IMR-90 (cell line): ENCODE results near the gene CYP19A1. TPM values are rescaled to one million over a fixed set of nuclear protein-coding genes. Genes with fewer than 3 reads are reported as not detected.
A peak's percentile ranks its signal among the peaks of the same experiment; 100 is the strongest.

Experiments
- ATAC-seq: fragments of 200-7000 bp; cut with Tn5 transposase; 2 replicates; pipeline ENCODE4 v1.9.1; 2020; ENCODE audit warnings: low read depth, mild to moderate bottlenecking, moderate library complexity
- BruUV-seq: library from RNA; stranded (reverse); fragments of 400-500 nt; replicated peaks from 2 replicates; lab custom pipeline; 2021; lab: Mats Ljungman, UMichigan
- CTCF ChIA-PET: fragments of 300-600 bp; formaldehyde crosslinking; extraction: SDS; loops from one replicate; lab custom pipeline; 2021; ENCODE audit warnings: antibody characterized with exemption; lab: Yijun Ruan, JAX
- POLR2A ChIA-PET: fragments of 300-600 bp; sonication (Branson Sonifier 250); formaldehyde crosslinking; loops from one replicate; lab custom pipeline; 2022; ENCODE audit warnings: antibody characterized with exemption; ENCODE audit not compliant: unreplicated experiment; lab: Charles Lee
- DNase-seq: peaks from one replicate; pipeline ENCODE4 v3.0.0; 2013
- H2AFZ ChIP-seq: replicated peaks from 2 replicates; pipeline ENCODE3; 2013; ENCODE audit warnings: low read length, mild to moderate bottlenecking; ENCODE audit not compliant: poor library complexity
- H2AK5ac ChIP-seq: 2 replicates; pipeline ENCODE4 v1.6.1; 2013; ENCODE audit warnings: low read depth, low read length, inconsistent platforms
- H2AK9ac ChIP-seq: replicated peaks from 2 replicates; pipeline ENCODE3; 2013; ENCODE audit warnings: mild to moderate bottlenecking, low read depth, low read length, moderate library complexity; ENCODE audit not compliant: poor library complexity
- H2BK120ac ChIP-seq: 2 replicates; pipeline ENCODE4 v1.6.1; 2013; ENCODE audit warnings: low read depth, low read length, inconsistent platforms
- H2BK15ac ChIP-seq: 3 replicates; pipeline ENCODE4 v1.6.1; 2013; ENCODE audit warnings: low read depth, low read length, inconsistent platforms
- H2BK20ac ChIP-seq: 2 replicates; pipeline ENCODE4 v1.6.1; 2013; ENCODE audit warnings: low read depth, mild to moderate bottlenecking, inconsistent platforms, low read length, moderate library complexity
- H2BK5ac ChIP-seq: 2 replicates; pipeline ENCODE4 v1.6.1; 2013; ENCODE audit warnings: mild to moderate bottlenecking, low read depth, low read length, inconsistent platforms; ENCODE audit not compliant: poor library complexity, severe bottlenecking
- H3K14ac ChIP-seq: replicated peaks from 2 replicates; pipeline ENCODE4 v1.6.1; 2013; ENCODE audit warnings: low read depth, low read length, inconsistent platforms
- H3K18ac ChIP-seq: 2 replicates; pipeline ENCODE4 v1.6.1; 2013; ENCODE audit warnings: low read depth, low read length, control low read depth
- H3K23ac ChIP-seq: 2 replicates; pipeline ENCODE4 v1.6.1; 2013; ENCODE audit warnings: low read depth, low read length, inconsistent platforms
- H3K27ac ChIP-seq: 2 replicates; pipeline ENCODE4 v1.5.1; 2013; ENCODE audit warnings: mild to moderate bottlenecking, control low read depth, low read length; ENCODE audit not compliant: insufficient read depth
- H3K27me3 ChIP-seq: 2 replicates; pipeline ENCODE4 v1.6.1; 2013; ENCODE audit warnings: low read length; ENCODE audit not compliant: control insufficient read depth, insufficient read depth
- H3K36me3 ChIP-seq: 2 replicates; pipeline ENCODE4 v1.6.1; 2013; ENCODE audit warnings: low read length, mixed read lengths; ENCODE audit not compliant: control insufficient read depth, insufficient read depth
- H3K4ac ChIP-seq: 2 replicates; pipeline ENCODE4 v1.6.1; 2013; ENCODE audit warnings: low read depth, low read length, inconsistent platforms
- H3K4me1 ChIP-seq: 2 replicates; pipeline ENCODE4 v1.6.1; 2013; ENCODE audit warnings: low read length, mixed read lengths; ENCODE audit not compliant: control insufficient read depth, insufficient read depth
- H3K4me2 ChIP-seq: 2 replicates; pipeline ENCODE4 v1.6.1; 2013; ENCODE audit warnings: low read depth, mild to moderate bottlenecking, control low read depth, low read length, moderate library complexity
- H3K4me3 ChIP-seq: 2 replicates; pipeline ENCODE4 v1.5.1; 2013; ENCODE audit warnings: low read depth, mild to moderate bottlenecking, control low read depth, low read length, moderate library complexity; ENCODE audit not compliant: insufficient read depth
- H3K56ac ChIP-seq: 2 replicates; pipeline ENCODE4 v1.6.1; 2013; ENCODE audit warnings: low read length, inconsistent platforms; ENCODE audit not compliant: insufficient read depth; ENCODE audit errors: extremely low read depth
- H3K79me1 ChIP-seq, 2 experiments: 2 replicates each; pipeline ENCODE4 v1.6.1; 2013; ENCODE audit warnings: low read length in 2 of 2, inconsistent platforms in 1 of 2, low read depth in 1 of 2
- H3K9ac ChIP-seq: 2 replicates; pipeline ENCODE4 v1.6.1; 2013; ENCODE audit warnings: low read depth, low read length, control low read depth
- H3K9me1 ChIP-seq: 2 replicates; pipeline ENCODE4 v1.6.1; 2013; ENCODE audit warnings: low read length, inconsistent platforms; ENCODE audit not compliant: insufficient read depth
- H3K9me3 ChIP-seq: 2 replicates; pipeline ENCODE4 v1.6.1; 2013; ENCODE audit warnings: low read length; ENCODE audit not compliant: control insufficient read depth, insufficient read depth
- H4K20me1 ChIP-seq: 2 replicates; pipeline ENCODE4 v1.6.1; 2013; ENCODE audit warnings: low read length, inconsistent platforms; ENCODE audit not compliant: insufficient read depth
- H4K5ac ChIP-seq: 2 replicates; pipeline ENCODE4 v1.6.1; 2013; ENCODE audit warnings: mild to moderate bottlenecking, low read depth, low read length, control low read depth
- H4K8ac ChIP-seq, 2 experiments: 2 replicates each; pipeline ENCODE4 v1.6.1; 2013; ENCODE audit warnings: low read depth in 2 of 2, low read length in 2 of 2, control low read depth in 1 of 2, inconsistent platforms in 1 of 2
- H4K91ac ChIP-seq: 2 replicates; pipeline ENCODE4 v1.6.1; 2013; ENCODE audit warnings: low read depth, low read length, inconsistent platforms; ENCODE audit not compliant: insufficient read depth
- CEBPB ChIP-seq: IDR thresholded peaks from 2 replicates; pipeline ENCODE4 v1.6.1; 2012; ENCODE audit warnings: low read depth, low read length, improper control_type of control experiment
- CHD1 ChIP-seq: IDR thresholded peaks from 2 replicates; pipeline ENCODE4 v1.6.1; 2012; ENCODE audit warnings: low read depth, low read length, improper control_type of control experiment
- CTCF ChIP-seq: conservative IDR thresholded peaks from 2 replicates; pipeline ENCODE4 v1.5.1; 2012; ENCODE audit warnings: mild to moderate bottlenecking, low read depth, low read length, improper control_type of control experiment
- ELK1 ChIP-seq: fragments of 150-350 bp; IDR thresholded peaks from 2 replicates; pipeline ENCODE4 v1.6.1; 2016; ENCODE audit warnings: low read depth, mild to moderate bottlenecking, low read length, moderate library complexity, borderline replicate concordance
- FOS ChIP-seq: fragments of 150-350 bp; IDR thresholded peaks from 2 replicates; pipeline ENCODE4 v1.6.1; 2016; ENCODE audit warnings: low read depth, low read length
- MAFK ChIP-seq: IDR thresholded peaks from 2 replicates; pipeline ENCODE4 v1.6.1; 2012; ENCODE audit warnings: low read depth, low read length, improper control_type of control experiment
- MXI1 ChIP-seq: IDR thresholded peaks from 2 replicates; pipeline ENCODE4 v1.6.1; 2012; ENCODE audit warnings: low read depth, mild to moderate bottlenecking, low read length, moderate library complexity, borderline replicate concordance
- NFE2L2 ChIP-seq: fragments of 150-350 bp; IDR thresholded peaks from 2 replicates; pipeline ENCODE4 v1.6.1; 2016; ENCODE audit warnings: low read depth, mild to moderate bottlenecking, low read length
- POLR2A ChIP-seq: IDR thresholded peaks from 2 replicates; pipeline ENCODE4 v1.6.1; 2012; ENCODE audit warnings: mild to moderate bottlenecking, low read depth, low read length
- RAD21 ChIP-seq: IDR thresholded peaks from 2 replicates; pipeline ENCODE4 v1.6.1; 2012; ENCODE audit warnings: low read length, improper control_type of control experiment
- RCOR1 ChIP-seq: IDR thresholded peaks from 2 replicates; pipeline ENCODE4 v1.6.1; 2012; ENCODE audit warnings: mild to moderate bottlenecking, low read length, improper control_type of control experiment; ENCODE audit not compliant: insufficient replicate concordance
- RFX5 ChIP-seq: IDR thresholded peaks from 2 replicates; pipeline ENCODE4 v1.8.0; 2012; ENCODE audit warnings: low read depth, mild to moderate bottlenecking, low read length, moderate library complexity
- SMC3 ChIP-seq: fragments of 150-350 bp; IDR thresholded peaks from 2 replicates; pipeline ENCODE4 v1.6.1; 2016; ENCODE audit warnings: low read depth, mild to moderate bottlenecking, antibody characterized with exemption, low read length, moderate library complexity
- USF2 ChIP-seq: fragments of 150-350 bp; IDR thresholded peaks from 2 replicates; pipeline ENCODE4 v1.6.1; 2017; ENCODE audit warnings: mild to moderate bottlenecking, antibody characterized with exemption, low read length, low read depth
- WGBS, 2 experiments: methylation state at CpG; one replicate each; pipeline versions ENCODE4 v1.1.5 to v1.1.7; 2013; ENCODE audit warnings: missing lambda C conversion rate in 2 of 2; ENCODE audit not compliant: insufficient read length in 1 of 2; ENCODE audit errors: extremely low coverage in 2 of 2; 5-methylcytosine and 5-hydroxymethylcytosine counted together
- dilution Hi-C: fragments of 300-500 bp; cut with HindIII; formaldehyde crosslinking; loops from one replicate; pipeline ENCODE4 v1.14.3; 2018; ENCODE audit warnings: low sequenced_read_pairs; ENCODE audit not compliant: unreplicated experiment
- in situ Hi-C: fragments of 300-500 bp; cut with MboI; formaldehyde crosslinking; loops from 3 replicates; pipeline ENCODE4 v1.14.3; 2019; ENCODE audit warnings: low sequenced_read_pairs, inconsistent platforms, mixed read lengths
- intact Hi-C: fragments of 100-400 bp; cut with micrococcal nuclease; formaldehyde crosslinking; loops from 2 replicates; pipeline ENCODE4 v1.10.0; 2022
- polyA plus RNA-seq, 3 experiments: library from polyadenylated mRNA; depleted of rRNA; stranded (reverse); fragments of >200 nt; gene quantifications; 2 replicates each; pipeline ENCODE4 v1.2.3, GENCODE V29; 2012; ENCODE audit warnings: low replicate concordance in 1 of 3
- total RNA-seq: library from RNA; depleted of rRNA; stranded (reverse); fragments of >200 nt; gene quantifications from 2 replicates; pipeline ENCODE4 v1.2.3, GENCODE V29; 2012

Gene CYP19A1
- total and polyA plus RNA-seq, 2 of the 4 experiments (the other 2 are of a cell fraction) = not detected

- Histone ChIP-seq H3K9ac (no peak overlapping the region), H4K8ac (no peak overlapping the region), H4K91ac (no peak overlapping the region), H3K4me2 (peak overlapping the region; percentile 97), H3K23ac (no peak overlapping the region), H3K18ac (no peak overlapping the region), H3K4me1 (no peaks in the 10 kb centered on the region), H2AK5ac (no peak overlapping the region), H3K9me3 (no peaks in the 10 kb centered on the region), H3K14ac (no peak overlapping the region), H4K20me1 (no peaks in the 10 kb centered on the region), H2BK120ac (no peak overlapping the region), H3K9me1 (no peaks in the 10 kb centered on the region), H3K27ac (no peak overlapping the region), H3K56ac (no peak overlapping the region), H3K79me1 (no peaks in the 10 kb centered on the region), H2AK9ac (no peak overlapping the region), H3K4ac (no peak overlapping the region), H2BK20ac (no peak overlapping the region), H3K4me3 (peak overlapping the region; percentile 46), H2BK5ac (no peak overlapping the region), H3K36me3 (no peaks in the 10 kb centered on the region), H4K5ac (no peak overlapping the region), H2BK15ac (no peak overlapping the region), H2AFZ (peak overlapping the region; percentile 16), H3K27me3 (peaks cover 29% of the 10 kb centered on the region)
- in situ Hi-C loops (loop anchor here (5.0 kb wide), 1 partner anchor 219 kb away; no protein-coding TSS in a partner anchor), dilution Hi-C loops (no loop called here), intact Hi-C loops (loop anchor here (1.0 to 2.0 kb wide), 6 partner anchors 29 to 336 kb away; no protein-coding TSS in a partner anchor)
- no CpG with 5 or more reads among the region's 8 CpGs for WGBS, 2 experiments
- POLR2A ChIA-PET = interaction anchor here (0.7 kb wide), 1 partner anchor 30 kb away, joined by 3 read pairs; no protein-coding TSS in a partner anchor
- CTCF ChIA-PET = interaction anchor here (0.5 to 2.6 kb wide), 47 partner anchors 9 to 483 kb away, joined by 3 to 46 read pairs (median 5); no protein-coding TSS in a partner anchor
- no TSS peak for BruUV-seq
- ATAC-seq = peak; percentile 96
- peak; percentile 72 for DNase-seq
- TF ChIP-seq RFX5 (no peak), RAD21 (peak; percentile 94), POLR2A (no peak), RCOR1 (no peak), USF2 (peak; percentile 35; the same call in 1 of the 2 replicates), CHD1 (no peak), ELK1 (no peak), FOS (no peak), SMC3 (peak; percentile 83), CEBPB (no peak), MAFK (no peak), MXI1 (no peak), CTCF (peak; percentile 96), NFE2L2 (no peak)
These were observed 175.3 kb downstream of the CYP19A1 start for GRCh38 chr15:51162865-51163762.
